IPS-20b (cell line): ENCODE data around the gene ITGB7.
"Not testable (repeated sequence)": the region's sequence is repeated elsewhere in the genome, so short reads cannot be mapped to it uniquely, and the experiment has no call there.

Source experiments
- H3K27ac ChIP-seq: one replicate; pipeline ENCODE4 v1.5.1; 2013; ENCODE audit warnings: low read length
- H3K27me3 ChIP-seq: 2 replicates; pipeline ENCODE4 v1.6.1; 2013; ENCODE audit warnings: mild to moderate bottlenecking, low read length, inconsistent platforms; ENCODE audit not compliant: insufficient read depth
- H3K36me3 ChIP-seq: 2 replicates; pipeline ENCODE4 v1.6.1; 2013; ENCODE audit warnings: low read depth, mild to moderate bottlenecking, inconsistent platforms, low read length, moderate library complexity; ENCODE audit not compliant: insufficient read depth
- H3K4me1 ChIP-seq: 2 replicates; pipeline ENCODE4 v1.6.1; 2013; ENCODE audit warnings: mild to moderate bottlenecking, control low read depth, inconsistent platforms, low read length, moderate library complexity; ENCODE audit not compliant: insufficient read depth
- H3K4me3 ChIP-seq: 2 replicates; pipeline ENCODE4 v1.5.1; 2013; ENCODE audit warnings: mild to moderate bottlenecking, low read length, inconsistent platforms
- H3K9ac ChIP-seq: 2 replicates; pipeline ENCODE4 v1.6.1; 2013; ENCODE audit warnings: low read depth, mild to moderate bottlenecking, inconsistent platforms, low read length, moderate library complexity
- H3K9me3 ChIP-seq: 2 replicates; pipeline ENCODE4 v1.6.1; 2013; ENCODE audit warnings: mild to moderate bottlenecking, low read depth, low read length, inconsistent platforms; ENCODE audit not compliant: insufficient read depth

ITGB7 gene

GRCh38 chr12:53213348-53213747, 6.3 kb upstream of the ITGB7 start:
- Histone ChIP-seq H3K27ac (no peak overlapping the region), H3K4me3 (no peak overlapping the region), H3K9me3 (no peaks in the 10 kb centered on the region), H3K27me3 (peaks cover 12% of the 10 kb centered on the region), H3K36me3 (peaks cover 53% of the 10 kb centered on the region), H3K4me1 (peaks cover 43% of the 10 kb centered on the region), H3K9ac (no peak overlapping the region; the same call in 1 of the 2 replicates)

- Histone ChIP-seq H3K36me3 (peaks cover 53% of the 10 kb centered on the region), H3K4me3 (no peak overlapping the region), H3K27me3 (peaks cover 8% of the 10 kb centered on the region), H3K27ac (no peak overlapping the region), H3K4me1 (peaks cover 39% of the 10 kb centered on the region), H3K9me3 (no peaks in the 10 kb centered on the region), H3K9ac (no peak overlapping the region)
These were observed 5.9 kb upstream of the ITGB7 start for GRCh38 chr12:53212931-53213330.

GRCh38 chr12:53211476-53212381, 4.7 kb upstream of the ITGB7 start:
- Histone ChIP-seq H3K9me3 (no peaks in the 10 kb centered on the region), H3K36me3 (peaks cover 53% of the 10 kb centered on the region), H3K27ac (no peak overlapping the region)

GRCh38 chr12:53210843-53211242, 3.8 kb upstream of the ITGB7 start:
- peaks cover 53% of the 10 kb centered on the region for H3K36me3 ChIP-seq
- no peak overlapping the region for H3K9ac ChIP-seq
- peaks cover 26% of the 10 kb centered on the region for H3K4me1 ChIP-seq
- no peaks in the 10 kb centered on the region for H3K27me3 ChIP-seq
- no peak overlapping the region for H3K4me3 ChIP-seq
- H3K9me3 ChIP-seq = no peaks in the 10 kb centered on the region
- no peak overlapping the region for H3K27ac ChIP-seq

More at GRCh38 chr12:53211476-53212381, 4.7 kb upstream of the ITGB7 start:
- H3K27me3 ChIP-seq = no peaks in the 10 kb centered on the region
- H3K4me3 ChIP-seq = no peak overlapping the region
- no peak overlapping the region for H3K9ac ChIP-seq
- H3K4me1 ChIP-seq = peaks cover 35% of the 10 kb centered on the region

GRCh38 chr12:53208877-53209463, 1.9 kb upstream of the ITGB7 start:
- Histone ChIP-seq H3K4me1 (peaks cover 8% of the 10 kb centered on the region; the same call in 1 of the 2 replicates), H3K27ac (no peak overlapping the region)

GRCh38 chr12:53208435-53208834, 1.4 kb upstream of the ITGB7 start:
- Histone ChIP-seq H3K9me3 (no peaks in the 10 kb centered on the region), H3K27me3 (no peaks in the 10 kb centered on the region), H3K4me3 (no peak overlapping the region), H3K9ac (no peak overlapping the region), H3K27ac (no peak overlapping the region), H3K4me1 (peaks cover 3% of the 10 kb centered on the region; the same call in 1 of the 2 replicates), H3K36me3 (peaks cover 32% of the 10 kb centered on the region)

More at GRCh38 chr12:53208877-53209463, 1.9 kb upstream of the ITGB7 start:
- Histone ChIP-seq H3K9me3 (no peaks in the 10 kb centered on the region), H3K9ac (no peak overlapping the region), H3K4me3 (no peak overlapping the region), H3K36me3 (peaks cover 37% of the 10 kb centered on the region), H3K27me3 (no peaks in the 10 kb centered on the region)

- Histone ChIP-seq H3K9me3 (no peaks in the 10 kb centered on the region), H3K4me1 (peaks cover 3% of the 10 kb centered on the region; the same call in 1 of the 2 replicates), H3K9ac (no peak overlapping the region), H3K27me3 (peaks cover 7% of the 10 kb centered on the region; the same call in 1 of the 2 replicates), H3K4me3 (no peak overlapping the region), H3K36me3 (peaks cover 9% of the 10 kb centered on the region; the same call in 1 of the 2 replicates), H3K27ac (no peak overlapping the region)
These were observed 1.2 kb downstream of the ITGB7 start for GRCh38 chr12:53205747-53206419.

GRCh38 chr12:53204351-53204750, 2.7 kb downstream of the ITGB7 start:
- no peaks in the 10 kb centered on the region for H3K36me3 ChIP-seq
- H3K4me3 ChIP-seq = no peak overlapping the region
- H3K27ac ChIP-seq = no peak overlapping the region
- H3K4me1 ChIP-seq = peaks cover 3% of the 10 kb centered on the region; the same call in 1 of the 2 replicates
- no peak overlapping the region for H3K9ac ChIP-seq
- H3K27me3 ChIP-seq = peaks cover 18% of the 10 kb centered on the region; the same call in 1 of the 2 replicates
- no peaks in the 10 kb centered on the region for H3K9me3 ChIP-seq

- H3K4me3 ChIP-seq, H3K36me3 ChIP-seq, H3K9me3 ChIP-seq, H3K27ac ChIP-seq, H3K4me1 ChIP-seq, H3K9ac ChIP-seq: not testable (repeated sequence)
- peaks cover 38% of the 10 kb centered on the region for H3K27me3 ChIP-seq
These were observed 4.7 kb downstream of the ITGB7 start for GRCh38 chr12:53202316-53202715.

- Histone ChIP-seq H3K4me1 (no peaks in the 10 kb centered on the region), H3K4me3 (no peak overlapping the region), H3K9ac (no peak overlapping the region)
These were observed 5.4 kb downstream of the ITGB7 start for GRCh38 chr12:53201639-53202038.

GRCh38 chr12:53201177-53201541, 5.9 kb downstream of the ITGB7 start:
- no peaks in the 10 kb centered on the region for H3K36me3 ChIP-seq
- H3K4me1 ChIP-seq = no peaks in the 10 kb centered on the region
- H3K27ac ChIP-seq = no peak overlapping the region
- no peak overlapping the region for H3K9ac ChIP-seq
- no peaks in the 10 kb centered on the region for H3K9me3 ChIP-seq
- H3K4me3 ChIP-seq = no peak overlapping the region
- peaks cover 50% of the 10 kb centered on the region for H3K27me3 ChIP-seq

More at GRCh38 chr12:53201639-53202038, 5.4 kb downstream of the ITGB7 start:
- Histone ChIP-seq H3K27me3 (peaks cover 45% of the 10 kb centered on the region), H3K27ac (no peak overlapping the region), H3K36me3 (no peaks in the 10 kb centered on the region), H3K9me3 (no peaks in the 10 kb centered on the region)
